ENCODE measurements around the gene TUBA1C. TPM values are rescaled to one million over a fixed set of nuclear protein-coding genes. Genes with fewer than 3 reads are reported as not detected.
A peak's percentile ranks its signal among the peaks of the same experiment; 100 is the strongest.
"Not testable (repeated sequence)": the region's sequence is repeated elsewhere in the genome, so short reads cannot be mapped to it uniquely, and the experiment has no call there.

The TUBA1C gene
- total RNA-seq, 2 experiments from 2014 or later, result 308 to 324 TPM

DNA sequence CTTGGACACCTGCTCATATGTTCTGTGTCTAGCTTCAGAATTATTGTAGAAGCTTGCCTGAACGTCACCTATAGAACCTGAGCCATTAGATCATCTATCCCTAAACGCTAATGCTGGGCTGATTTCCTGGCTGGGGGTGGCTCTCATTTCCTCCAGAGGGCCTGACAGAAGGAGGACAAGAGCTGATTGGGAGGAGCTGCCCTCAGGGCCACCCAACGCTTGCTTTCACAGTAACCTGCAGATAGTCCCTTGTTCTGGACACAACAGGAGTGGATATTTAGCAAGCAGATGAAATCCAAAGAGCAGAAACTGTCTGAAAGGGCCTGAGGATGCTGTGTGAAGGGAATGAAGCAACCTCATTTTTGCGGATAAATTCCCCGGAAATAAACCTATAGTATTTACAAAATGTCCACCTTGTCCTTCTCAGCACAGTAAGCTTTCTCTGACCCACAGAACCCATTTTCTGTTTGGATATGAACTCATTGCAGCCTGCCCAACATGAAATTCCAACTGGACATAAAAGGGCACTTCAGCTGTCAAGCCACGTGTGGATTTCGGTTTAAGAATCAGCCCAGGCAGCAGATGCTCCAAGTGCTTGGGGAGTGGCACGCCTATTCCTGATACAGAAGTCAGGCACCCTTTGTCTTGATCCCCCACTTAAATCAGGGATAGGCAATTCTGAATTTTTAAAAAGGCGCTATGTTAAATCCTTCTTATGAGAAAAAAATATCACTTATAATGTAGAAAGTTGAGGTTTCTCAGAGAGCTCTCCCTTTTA, 32.8 kb upstream of the TUBA1C start:
- ChIA-PET POLR2A (interaction anchor here (2.1 to 4.1 kb wide), 2 partner anchors 43 to 101 kb away, joined by 11 to 16 read pairs; partner anchors contain the start of genes TUBA1A and TUBA1B), CTCF (interaction anchor here (1.1 to 4.1 kb wide), 4 partner anchors 11 to 144 kb away, joined by 3 to 26 read pairs (median 6); no protein-coding TSS in a partner anchor)
- Mint-ChIP-seq H3K27ac (no peak overlapping the region), H3K27me3 (ENCODE audit: low read depth) (peaks cover 14% of the 10 kb centered on the region), H3K4me1 (ENCODE audit: low read depth) (peaks cover 21% of the 10 kb centered on the region), H3K9me3 (ENCODE audit: insufficient read depth) (no peaks in the 10 kb centered on the region), H3K4me3 (no peak overlapping the region), H3K36me3 (ENCODE audit: low read depth) (no peaks in the 10 kb centered on the region)
- ATAC-seq (no peak), DNase-seq (no peak)

DNA sequence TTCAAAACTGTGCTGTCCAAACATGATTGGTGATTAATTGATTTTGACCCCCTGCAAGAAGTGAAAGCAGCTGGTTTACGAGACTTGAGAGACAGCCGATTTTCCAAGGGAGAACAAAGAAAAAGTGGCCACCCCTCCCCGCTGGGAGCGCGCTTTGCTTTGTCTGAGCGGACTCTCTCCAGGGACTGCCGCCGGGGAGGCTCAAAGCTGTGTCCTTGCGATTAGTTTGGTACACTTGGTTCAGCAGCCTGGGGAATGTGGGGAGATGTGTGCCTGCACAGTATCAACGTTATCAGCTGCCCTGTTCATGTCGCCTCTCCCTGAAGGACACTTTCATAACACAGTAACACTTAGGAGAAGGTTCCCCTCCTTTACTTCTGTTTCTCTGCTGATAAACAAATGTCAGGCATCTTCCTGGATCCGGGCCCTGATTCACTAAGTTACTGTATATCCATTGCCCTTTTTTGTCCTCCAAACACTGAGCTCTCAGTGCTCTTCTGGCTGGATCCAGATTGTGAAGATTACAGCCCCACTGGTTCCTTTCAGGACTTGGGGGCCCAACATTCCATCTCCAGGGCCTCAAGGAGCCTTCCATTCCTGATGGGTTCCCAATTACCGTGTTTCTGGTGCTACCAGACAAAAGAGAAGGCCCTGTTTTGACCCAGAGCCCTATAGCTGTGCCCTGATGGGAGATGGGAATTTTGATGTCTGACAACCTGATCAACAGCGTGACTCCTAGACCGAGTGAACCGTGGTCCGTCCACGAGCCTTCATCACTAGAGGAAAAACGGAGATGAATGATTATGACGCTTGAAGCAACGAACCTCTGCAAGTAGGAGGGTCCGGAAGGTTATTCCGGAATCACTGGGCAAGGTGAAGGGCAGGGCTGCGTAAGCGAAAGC, 31.7 kb upstream of the TUBA1C start:
- POLR2A ChIA-PET, result interaction anchor here (2.1 to 4.1 kb wide), 2 partner anchors 44 to 102 kb away, joined by 11 to 16 read pairs; partner anchors contain the start of genes TUBA1A and TUBA1B
- DNase-seq (no peak), ATAC-seq (no peak)
- peaks cover 10% of the 10 kb centered on the region for H3K27me3 Mint-ChIP-seq (ENCODE audit: low read depth)
- CTCF ChIA-PET, result interaction anchor here (1.1 to 4.2 kb wide), 7 partner anchors 11 to 169 kb away, joined by 3 to 34 read pairs (median 4); partner anchors contain the start of gene LMBR1L
- H3K27ac Mint-ChIP-seq, result peak overlapping the region; percentile 29
- H3K9me3 Mint-ChIP-seq (ENCODE audit: insufficient read depth), result no peaks in the 10 kb centered on the region
- H3K4me1 Mint-ChIP-seq (ENCODE audit: low read depth), result peaks cover 21% of the 10 kb centered on the region
- H3K36me3 Mint-ChIP-seq (ENCODE audit: low read depth), result no peaks in the 10 kb centered on the region
- H3K4me3 Mint-ChIP-seq, result no peak overlapping the region

DNA sequence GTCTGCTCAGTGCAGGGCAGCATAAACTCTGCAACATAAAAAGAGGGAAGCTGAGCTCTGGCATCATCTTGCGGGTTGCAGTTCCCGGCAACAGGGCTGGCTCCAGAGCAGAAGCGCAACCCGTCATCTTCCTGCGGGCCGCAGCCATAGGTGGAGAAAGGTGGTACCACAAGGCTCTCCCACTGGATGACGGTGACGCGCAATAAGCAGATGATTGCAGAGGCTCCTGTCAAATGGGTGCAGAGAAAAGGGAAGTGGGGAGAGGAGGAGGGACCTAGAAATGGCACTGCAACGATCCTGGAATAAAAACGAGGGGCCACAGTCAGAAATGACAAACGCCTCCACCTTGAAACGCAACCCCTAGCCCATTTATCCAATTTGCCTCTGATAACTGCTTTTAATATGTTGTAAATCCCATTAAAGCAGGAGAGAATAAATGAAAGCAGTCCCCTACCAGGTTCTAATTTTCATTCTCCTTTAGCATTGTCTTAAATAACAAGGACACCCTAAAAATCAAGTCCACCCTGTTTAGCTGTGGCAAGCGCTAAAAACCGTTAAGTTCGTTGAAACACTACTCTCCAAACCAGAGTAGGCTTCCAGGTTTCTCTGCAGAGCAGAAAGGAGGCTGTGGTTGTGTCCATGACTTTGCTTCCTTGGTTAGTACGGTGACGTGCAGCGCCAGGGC, 30.9 kb upstream of the TUBA1C start:
- Mint-ChIP-seq H3K4me3 (peak overlapping the region; percentile 22), H3K27ac (peak overlapping the region; percentile 88), H3K27me3 (ENCODE audit: low read depth) (peaks cover 10% of the 10 kb centered on the region), H3K36me3 (ENCODE audit: low read depth) (no peaks in the 10 kb centered on the region), H3K9me3 (ENCODE audit: insufficient read depth) (no peaks in the 10 kb centered on the region), H3K4me1 (ENCODE audit: low read depth) (peaks cover 21% of the 10 kb centered on the region)
- CTCF ChIA-PET, result interaction anchor here (1.0 to 4.2 kb wide), 10 partner anchors 9 to 170 kb away, joined by 3 to 34 read pairs (median 5); partner anchors contain the start of genes DHH, LMBR1L, TUBA1A and TUBA1B
- POLR2A ChIA-PET, result interaction anchor here (0.6 to 4.1 kb wide), 3 partner anchors 9 to 45 kb away, joined by 3 to 16 read pairs (median 3); partner anchors contain the start of gene TUBA1A
- ATAC-seq, result no peak
- no peak for DNase-seq

DNA sequence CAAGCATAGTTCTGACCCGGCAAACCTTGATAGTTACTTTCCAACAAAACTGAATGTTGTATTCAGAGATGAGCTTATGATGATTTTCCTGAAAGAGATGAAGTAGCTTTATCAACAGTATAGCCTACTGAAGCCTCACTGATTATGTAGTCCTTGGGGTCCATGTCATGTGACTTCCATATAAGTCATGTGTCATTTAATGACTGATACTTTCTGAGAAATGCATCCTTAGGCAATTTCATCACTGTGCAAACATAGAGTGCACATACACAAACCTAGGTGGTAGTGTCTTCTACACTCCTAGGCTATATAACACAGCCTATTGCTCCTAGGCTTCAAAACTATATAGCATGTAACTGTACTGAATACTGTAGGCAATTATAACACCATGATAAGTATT, 28.5 kb upstream of the TUBA1C start:
- POLR2A ChIA-PET, result interaction anchor here (0.6 to 1.3 kb wide), 3 partner anchors 27 to 110 kb away, joined by 3 to 6 read pairs (median 4); partner anchors contain the start of gene TUBA1B
- Mint-ChIP-seq H3K27me3 (ENCODE audit: low read depth) (peaks cover 15% of the 10 kb centered on the region), H3K36me3 (ENCODE audit: low read depth) (no peaks in the 10 kb centered on the region), H3K4me1 (ENCODE audit: low read depth) (peaks cover 21% of the 10 kb centered on the region), H3K9me3 (ENCODE audit: insufficient read depth) (no peaks in the 10 kb centered on the region), H3K4me3 (no peak overlapping the region), H3K27ac (no peak overlapping the region)
- ATAC-seq (no peak), DNase-seq (no peak)
- CTCF ChIA-PET, result interaction anchor here (0.7 to 4.2 kb wide), 7 partner anchors 15 to 172 kb away, joined by 3 to 36 read pairs (median 5); partner anchors contain the start of genes TUBA1A and TUBA1B

DNA sequence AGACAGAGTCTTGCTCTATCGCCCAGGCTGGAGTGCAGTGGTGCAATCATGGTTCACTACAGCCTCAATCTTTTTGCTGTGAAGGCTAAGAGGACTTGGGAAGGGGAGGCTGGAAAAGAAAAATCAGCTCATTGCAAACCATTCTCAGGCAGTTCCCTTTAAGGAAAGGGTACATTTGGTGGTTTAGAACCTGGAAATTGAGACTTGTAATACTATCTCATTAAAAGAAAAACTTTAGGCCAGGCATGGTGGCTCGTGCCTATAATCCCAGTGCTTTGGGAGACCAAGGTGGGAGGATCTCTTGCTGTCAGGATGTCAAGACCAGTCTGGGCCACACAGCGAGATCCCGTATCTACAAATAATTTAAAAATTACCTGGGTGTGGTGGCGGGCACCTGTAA, 21.3 kb upstream of the TUBA1C start:
- H3K9me3 Mint-ChIP-seq (ENCODE audit: insufficient read depth), result no peaks in the 10 kb centered on the region
- H3K36me3 Mint-ChIP-seq (ENCODE audit: low read depth), result no peaks in the 10 kb centered on the region
- H3K4me1 Mint-ChIP-seq (ENCODE audit: low read depth), result no peaks in the 10 kb centered on the region
- peaks cover 6% of the 10 kb centered on the region for H3K27me3 Mint-ChIP-seq (ENCODE audit: low read depth)
- DNase-seq, result no peak
- no peak overlapping the region for H3K27ac Mint-ChIP-seq
- no peak for ATAC-seq
- CTCF ChIA-PET, result interaction anchor here (0.7 to 3.5 kb wide), 7 partner anchors 10 to 155 kb away, joined by 3 to 26 read pairs (median 3); partner anchors contain the start of genes DNAJC22 and TUBA1B
- POLR2A ChIA-PET, result interaction anchor here (0.6 to 1.2 kb wide), 3 partner anchors 9 to 112 kb away, joined by 3 read pairs; no protein-coding TSS in a partner anchor
- no peak overlapping the region for H3K4me3 Mint-ChIP-seq

DNA sequence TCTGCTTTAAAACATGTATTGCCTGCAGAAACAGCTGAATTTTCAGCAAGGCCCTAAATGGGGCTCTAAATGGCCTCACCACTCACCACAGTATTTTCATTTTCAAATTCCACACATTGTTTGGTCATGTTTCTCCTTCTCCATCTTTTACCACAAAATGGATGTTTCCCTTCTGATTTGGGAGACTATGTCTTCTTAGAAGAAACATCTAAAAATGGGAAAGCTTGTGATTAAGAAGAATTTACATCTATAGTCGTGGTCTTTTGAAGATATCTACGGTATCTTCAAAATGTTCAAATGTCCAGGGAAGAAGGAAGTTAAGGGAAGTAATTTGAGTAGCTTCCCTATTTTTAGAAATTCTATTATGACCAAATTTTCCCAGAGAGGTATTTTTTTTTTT, 20.7 kb upstream of the TUBA1C start:
- ChIA-PET CTCF (interaction anchor here (0.7 to 3.5 kb wide), 9 partner anchors 10 to 256 kb away, joined by 3 to 26 read pairs (median 3); partner anchors contain the start of genes DNAJC22 and TUBA1B), POLR2A (no interaction called here)
- no peaks in the 10 kb centered on the region for H3K4me1 Mint-ChIP-seq (ENCODE audit: low read depth)
- no peak for DNase-seq
- no peak for ATAC-seq
- H3K4me3 Mint-ChIP-seq, result no peak overlapping the region
- no peaks in the 10 kb centered on the region for H3K9me3 Mint-ChIP-seq (ENCODE audit: insufficient read depth)
- H3K27ac Mint-ChIP-seq, result no peak overlapping the region
- peaks cover 6% of the 10 kb centered on the region for H3K27me3 Mint-ChIP-seq (ENCODE audit: low read depth)
- no peaks in the 10 kb centered on the region for H3K36me3 Mint-ChIP-seq (ENCODE audit: low read depth)

DNA sequence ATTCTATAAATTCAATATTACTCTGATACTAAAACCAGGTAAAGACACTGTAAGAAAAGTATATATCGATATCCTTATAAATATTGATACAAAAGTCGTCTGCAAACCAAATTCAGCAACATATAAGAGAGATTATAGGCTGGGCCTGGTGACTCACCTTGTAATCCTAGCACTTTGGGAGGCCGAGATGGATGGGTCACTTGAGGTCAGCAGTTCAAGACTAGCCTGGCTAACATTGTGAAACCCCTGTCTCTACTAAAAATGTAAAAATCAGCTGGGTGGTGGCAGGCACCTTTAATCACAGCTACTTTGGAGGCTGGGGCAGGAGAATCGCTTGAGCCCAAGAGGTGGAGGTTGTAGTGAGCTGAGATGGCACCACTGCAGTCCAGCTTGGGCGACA, 13.5 kb upstream of the TUBA1C start:
- POLR2A ChIA-PET, result no interaction called here
- H3K27ac Mint-ChIP-seq, result no peak overlapping the region
- H3K4me1 Mint-ChIP-seq (ENCODE audit: low read depth), result no peaks in the 10 kb centered on the region
- no peaks in the 10 kb centered on the region for H3K9me3 Mint-ChIP-seq (ENCODE audit: insufficient read depth)
- no peaks in the 10 kb centered on the region for H3K36me3 Mint-ChIP-seq (ENCODE audit: low read depth)
- DNase-seq, result no peak
- CTCF ChIA-PET, result interaction anchor here (0.8 kb wide), 1 partner anchor 16 kb away, joined by 3 read pairs; no protein-coding TSS in a partner anchor
- H3K4me3 Mint-ChIP-seq, result no peak overlapping the region
- no peaks in the 10 kb centered on the region for H3K27me3 Mint-ChIP-seq (ENCODE audit: low read depth)
- no peak for ATAC-seq

DNA sequence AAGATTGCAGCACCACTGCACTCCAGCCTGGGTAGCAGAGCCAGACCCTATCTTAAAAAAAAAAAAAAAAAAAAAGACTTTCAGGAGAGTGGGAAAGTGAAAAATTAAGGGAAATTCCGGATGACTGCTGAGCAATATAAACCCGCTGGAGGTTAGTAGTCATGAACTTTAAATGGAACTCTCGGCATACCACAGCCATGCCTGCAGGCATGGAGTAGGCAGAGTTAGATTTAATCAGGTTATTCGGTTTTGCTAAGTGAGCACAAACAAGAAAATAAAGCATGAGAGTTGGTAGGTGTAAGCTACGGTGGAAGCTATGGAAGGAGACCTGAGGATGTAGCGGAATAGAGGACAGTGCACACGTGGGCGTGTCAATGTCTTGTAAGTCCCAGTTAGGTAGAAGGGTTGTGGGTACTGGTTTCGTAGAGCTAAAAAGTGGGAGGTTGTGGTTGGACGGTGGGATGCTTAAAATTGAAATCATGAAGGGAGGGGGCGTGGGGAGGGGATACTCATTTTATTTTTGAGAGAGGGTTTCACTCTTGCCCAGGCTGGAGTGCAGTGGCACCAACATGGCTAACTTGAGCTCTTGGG, 11.8 kb upstream of the TUBA1C start:
- peaks cover 6% of the 10 kb centered on the region for H3K4me1 Mint-ChIP-seq (ENCODE audit: low read depth)
- no peak overlapping the region for H3K4me3 Mint-ChIP-seq
- no peaks in the 10 kb centered on the region for H3K36me3 Mint-ChIP-seq (ENCODE audit: low read depth)
- POLR2A ChIA-PET, result interaction anchor here (1.2 kb wide), 1 partner anchor 11 kb away, joined by 3 read pairs; the partner anchor contains the start of gene TUBA1C
- H3K9me3 Mint-ChIP-seq (ENCODE audit: insufficient read depth), result no peaks in the 10 kb centered on the region
- no peak for DNase-seq
- no peak for ATAC-seq
- no peaks in the 10 kb centered on the region for H3K27me3 Mint-ChIP-seq (ENCODE audit: low read depth)
- CTCF ChIA-PET, result interaction anchor here (0.9 kb wide), 1 partner anchor 11 kb away, joined by 3 read pairs; no protein-coding TSS in a partner anchor
- no peak overlapping the region for H3K27ac Mint-ChIP-seq

DNA sequence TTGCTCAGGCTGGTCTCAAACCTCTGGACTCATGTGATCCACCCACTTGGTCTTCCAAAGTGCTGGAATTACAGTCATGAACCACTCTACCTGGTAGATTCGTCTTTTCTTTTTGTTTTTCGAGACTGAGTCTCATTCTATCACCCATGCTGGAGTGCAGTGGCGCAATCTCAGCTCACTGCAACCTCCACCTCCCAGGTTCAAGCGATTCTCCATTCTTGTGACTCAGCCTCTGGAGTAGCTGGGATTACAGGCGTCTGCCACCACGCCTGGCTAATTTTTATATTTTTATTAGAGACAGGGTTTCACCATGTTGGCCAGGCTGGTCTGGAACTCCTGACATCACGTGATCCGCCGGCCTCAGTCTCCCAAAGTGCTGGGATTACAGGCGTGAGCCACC, 9.4 kb upstream of the TUBA1C start:
- CTCF ChIA-PET; H3K9me3 Mint-ChIP-seq (ENCODE audit: insufficient read depth); H3K27me3 Mint-ChIP-seq (ENCODE audit: low read depth); H3K27ac Mint-ChIP-seq; DNase-seq; H3K36me3 Mint-ChIP-seq (ENCODE audit: low read depth); H3K4me1 Mint-ChIP-seq (ENCODE audit: low read depth); ATAC-seq; POLR2A ChIA-PET; H3K4me3 Mint-ChIP-seq: not testable (repeated sequence)

DNA sequence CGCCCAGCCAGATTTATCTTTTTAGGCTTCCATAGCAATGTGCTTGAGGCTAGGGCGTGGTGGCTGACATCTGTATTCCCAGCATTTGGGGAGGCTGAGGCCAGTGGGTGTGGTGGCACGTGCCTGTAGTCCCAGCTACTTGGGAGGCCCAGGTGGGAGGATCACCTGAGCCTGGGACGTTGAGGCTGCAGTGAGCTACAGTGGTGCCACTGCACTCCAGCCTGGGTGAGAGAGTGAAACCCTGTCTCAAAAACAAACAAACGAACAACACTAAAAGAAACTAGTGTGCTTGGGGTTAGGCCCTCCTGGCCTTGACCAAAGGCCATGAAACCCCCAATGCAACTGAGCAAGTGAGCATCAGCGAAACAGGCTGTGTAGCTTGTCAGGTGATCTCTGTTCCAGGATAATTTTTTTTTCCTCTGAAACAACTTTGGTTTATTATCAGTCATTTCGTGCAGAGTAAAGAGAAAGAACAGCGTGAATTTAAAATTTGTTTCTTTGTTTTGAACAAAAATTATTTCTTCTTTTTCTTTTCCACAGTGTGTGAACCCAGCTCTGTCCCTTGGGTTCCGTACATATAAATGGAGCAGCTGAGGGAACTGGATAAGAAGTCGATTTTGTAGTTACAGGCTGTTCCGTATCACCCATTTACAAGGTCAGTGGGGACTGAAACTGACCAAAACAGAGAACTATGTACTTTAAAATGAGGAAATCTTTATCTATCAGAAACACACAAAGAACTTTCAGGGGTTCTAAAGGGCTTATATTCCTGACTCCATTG, 8.8 kb upstream of the TUBA1C start:
- POLR2A ChIA-PET, result no interaction called here
- DNase-seq (no peak), ATAC-seq (no peak)
- Mint-ChIP-seq H3K27me3 (ENCODE audit: low read depth) (no peaks in the 10 kb centered on the region), H3K9me3 (ENCODE audit: insufficient read depth) (no peaks in the 10 kb centered on the region), H3K4me3 (no peak overlapping the region), H3K4me1 (ENCODE audit: low read depth) (peaks cover 6% of the 10 kb centered on the region), H3K27ac (no peak overlapping the region), H3K36me3 (ENCODE audit: low read depth) (no peaks in the 10 kb centered on the region)
- CTCF ChIA-PET, result interaction anchor here (0.6 kb wide), 1 partner anchor 909 kb away, joined by 3 read pairs; no protein-coding TSS in a partner anchor
